GM23248 (cell line): ENCODE measurements around the gene MARK1.

Experiments used
- EZH2 ChIP-seq: fragments of 200-600 bp; sonication (generic); IDR thresholded peaks from 2 replicates; pipeline ENCODE4 v1.6.1; 2018; ENCODE audit warnings: antibody characterized with exemption, mild to moderate bottlenecking; ENCODE audit not compliant: insufficient read depth, poor library complexity, severe bottlenecking
- EZH2phosphoT487 ChIP-seq: fragments of 200-600 bp; sonication (generic); IDR thresholded peaks from 2 replicates; pipeline ENCODE4 v1.6.1; 2018; ENCODE audit warnings: antibody characterized with exemption, moderate library complexity, mild to moderate bottlenecking, low read depth; ENCODE audit not compliant: insufficient read depth

DNA sequence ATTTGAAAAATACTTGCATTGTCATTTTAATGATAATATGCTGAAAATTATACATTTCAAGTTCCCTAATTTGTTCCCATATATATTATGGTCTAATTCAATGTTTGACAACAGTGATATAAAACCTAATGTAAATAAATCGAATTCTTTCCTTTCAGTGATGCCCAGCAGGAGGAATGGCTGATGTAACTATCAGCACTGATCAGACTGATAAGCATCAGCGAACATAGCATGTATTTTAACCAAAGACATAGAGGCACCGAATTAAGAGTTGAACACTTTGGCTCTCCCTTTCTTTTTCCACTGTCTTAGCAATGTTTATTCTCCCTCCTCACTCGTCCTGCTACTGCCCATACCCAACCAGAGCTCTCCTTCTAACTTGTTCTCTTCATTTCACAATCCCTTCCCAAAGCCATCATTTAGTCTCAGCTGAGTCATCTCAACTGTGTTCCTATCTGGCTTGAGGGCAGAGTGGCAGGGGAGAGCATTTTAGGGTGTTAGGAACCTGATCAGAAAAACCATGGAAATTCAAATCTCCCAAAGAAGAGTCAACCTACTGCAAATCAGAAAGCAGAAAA, 103.4 kb downstream of the MARK1 start:
- no peak for TF ChIP-seq EZH2phosphoT487
- TF ChIP-seq EZH2 = no peak
